Loucy (cell line): ENCODE data around the gene CKMT2.

Experiments
- H2AFZ ChIP-seq: fragments of 200-600 bp; sonication (generic); 2 replicates; pipeline ENCODE4 v1.6.0; 2016; ENCODE audit warnings: antibody characterized with exemption, mild to moderate bottlenecking, low read length, moderate library complexity
- H3F3A ChIP-seq: fragments of 200-600 bp; 2 replicates; pipeline ENCODE4 v1.6.0; 2016; ENCODE audit warnings: antibody characterized with exemption, low read depth, mild to moderate bottlenecking
- H3K27me3 ChIP-seq: fragments of 200-600 bp; sonication (generic); 2 replicates; pipeline ENCODE4 v1.6.1; 2014; ENCODE audit warnings: low read length, mild to moderate bottlenecking; ENCODE audit not compliant: insufficient read depth, poor library complexity, severe bottlenecking
- H3K36me3 ChIP-seq: fragments of 200-600 bp; sonication (generic); 2 replicates; pipeline ENCODE4 v1.6.1; 2016; ENCODE audit warnings: low read length; ENCODE audit not compliant: insufficient read depth
- H3K4me1 ChIP-seq: fragments of 200-600 bp; sonication (generic); 2 replicates; pipeline ENCODE4 v1.5.1; 2014; ENCODE audit warnings: low read length, mild to moderate bottlenecking; ENCODE audit not compliant: insufficient read depth, poor library complexity, severe bottlenecking
- H3K4me2 ChIP-seq: fragments of 200-600 bp; sonication (generic); 2 replicates; pipeline ENCODE4 v1.6.0; 2014; ENCODE audit warnings: antibody characterized with exemption, low read length, low read depth, mild to moderate bottlenecking; ENCODE audit not compliant: poor library complexity, severe bottlenecking
- H3K4me3 ChIP-seq: fragments of 200-600 bp; sonication (generic); 2 replicates; pipeline ENCODE4 v1.5.1; 2014; ENCODE audit warnings: low read length, mild to moderate bottlenecking, mixed read lengths; ENCODE audit not compliant: poor library complexity, severe bottlenecking
- H3K79me2 ChIP-seq: fragments of 200-600 bp; sonication (generic); 2 replicates; pipeline ENCODE4 v1.6.1; 2014; ENCODE audit warnings: low read length; ENCODE audit not compliant: insufficient read depth
- H3K9ac ChIP-seq: fragments of 200-600 bp; sonication (generic); 2 replicates; pipeline ENCODE4 v1.6.0; 2014; ENCODE audit warnings: mild to moderate bottlenecking, low read depth, low read length, moderate library complexity; ENCODE audit not compliant: poor library complexity, severe bottlenecking
- H3K9me2 ChIP-seq: fragments of 200-600 bp; sonication (generic); replicated peaks from 2 replicates; pipeline ENCODE4 v1.6.1; 2016; ENCODE audit warnings: low read depth, low read length, mixed read lengths
- H3K9me3 ChIP-seq: fragments of 200-600 bp; sonication (generic); 2 replicates; pipeline ENCODE4 v1.6.1; 2014; ENCODE audit warnings: mild to moderate bottlenecking, antibody characterized with exemption, low read length, low read depth; ENCODE audit not compliant: insufficient read depth
- H4K20me1 ChIP-seq: fragments of 200-600 bp; sonication (generic); 2 replicates; pipeline ENCODE4 v1.6.0; 2014; ENCODE audit warnings: antibody characterized with exemption, low read length, mild to moderate bottlenecking; ENCODE audit not compliant: insufficient read depth, poor library complexity, severe bottlenecking
- EZH2phosphoT487 ChIP-seq: fragments of 200-600 bp; IDR thresholded peaks from 2 replicates; pipeline ENCODE4 v1.6.1; 2018; ENCODE audit warnings: antibody characterized with exemption, mild to moderate bottlenecking, moderate library complexity, borderline replicate concordance
- TF ChIP-seq, protein P1 (sequence below): fragments of 200-600 bp; sonication (generic); conservative IDR thresholded peaks from 2 replicates; pipeline ENCODE4 v1.5.1; 2014; ENCODE audit warnings: mild to moderate bottlenecking, antibody characterized with exemption, low read length

Gene CKMT2

DNA sequence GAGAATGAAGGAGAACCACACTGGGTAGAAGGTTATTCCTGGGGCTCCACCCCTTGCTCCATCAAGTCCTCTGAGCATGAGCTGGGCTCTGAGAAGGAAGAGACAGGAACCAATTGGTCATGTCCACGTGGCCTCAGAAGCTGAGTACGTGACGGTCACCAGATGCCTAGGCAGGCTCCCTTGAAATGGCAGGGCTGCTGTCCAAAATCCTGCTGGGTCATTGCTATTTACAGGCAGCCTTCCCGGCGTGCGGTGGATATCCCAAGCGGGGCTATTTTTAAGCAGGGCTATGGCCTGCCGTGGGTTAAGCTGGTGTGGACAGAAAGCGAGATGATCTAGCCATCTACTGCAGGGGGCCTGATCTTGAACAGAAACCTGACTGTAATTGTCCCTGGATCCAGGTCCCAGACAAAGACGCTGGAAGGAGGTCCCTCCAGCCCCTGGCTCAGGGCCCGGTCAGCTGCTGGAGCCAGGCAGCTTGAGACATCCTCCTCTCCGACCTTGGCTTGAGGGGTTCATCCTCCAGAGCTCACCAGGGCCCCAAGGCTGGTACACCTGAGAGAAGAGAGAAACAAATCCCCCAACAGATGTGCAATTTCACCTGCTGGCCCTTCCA is 550 bp upstream of the CKMT2 start:
- Histone ChIP-seq H3K4me2 (no peak overlapping the region), H3K9ac (no peak overlapping the region), H3K9me2 (no peaks in the 10 kb centered on the region), H3K4me3 (no peak overlapping the region), H3K36me3 (no peaks in the 10 kb centered on the region), H2AFZ (no peak overlapping the region), H3K27me3 (no peaks in the 10 kb centered on the region), H3K4me1 (peaks cover 7% of the 10 kb centered on the region), H3K9me3 (no peaks in the 10 kb centered on the region), H3K79me2 (no peaks in the 10 kb centered on the region), H3F3A (no peaks in the 10 kb centered on the region), H4K20me1 (no peaks in the 10 kb centered on the region)
- no peak for TF ChIP-seq EZH2phosphoT487
- TF ChIP-seq, protein P1, sequence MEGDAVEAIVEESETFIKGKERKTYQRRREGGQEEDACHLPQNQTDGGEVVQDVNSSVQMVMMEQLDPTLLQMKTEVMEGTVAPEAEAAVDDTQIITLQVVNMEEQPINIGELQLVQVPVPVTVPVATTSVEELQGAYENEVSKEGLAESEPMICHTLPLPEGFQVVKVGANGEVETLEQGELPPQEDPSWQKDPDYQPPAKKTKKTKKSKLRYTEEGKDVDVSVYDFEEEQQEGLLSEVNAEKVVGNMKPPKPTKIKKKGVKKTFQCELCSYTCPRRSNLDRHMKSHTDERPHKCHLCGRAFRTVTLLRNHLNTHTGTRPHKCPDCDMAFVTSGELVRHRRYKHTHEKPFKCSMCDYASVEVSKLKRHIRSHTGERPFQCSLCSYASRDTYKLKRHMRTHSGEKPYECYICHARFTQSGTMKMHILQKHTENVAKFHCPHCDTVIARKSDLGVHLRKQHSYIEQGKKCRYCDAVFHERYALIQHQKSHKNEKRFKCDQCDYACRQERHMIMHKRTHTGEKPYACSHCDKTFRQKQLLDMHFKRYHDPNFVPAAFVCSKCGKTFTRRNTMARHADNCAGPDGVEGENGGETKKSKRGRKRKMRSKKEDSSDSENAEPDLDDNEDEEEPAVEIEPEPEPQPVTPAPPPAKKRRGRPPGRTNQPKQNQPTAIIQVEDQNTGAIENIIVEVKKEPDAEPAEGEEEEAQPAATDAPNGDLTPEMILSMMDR = no peak

DNA sequence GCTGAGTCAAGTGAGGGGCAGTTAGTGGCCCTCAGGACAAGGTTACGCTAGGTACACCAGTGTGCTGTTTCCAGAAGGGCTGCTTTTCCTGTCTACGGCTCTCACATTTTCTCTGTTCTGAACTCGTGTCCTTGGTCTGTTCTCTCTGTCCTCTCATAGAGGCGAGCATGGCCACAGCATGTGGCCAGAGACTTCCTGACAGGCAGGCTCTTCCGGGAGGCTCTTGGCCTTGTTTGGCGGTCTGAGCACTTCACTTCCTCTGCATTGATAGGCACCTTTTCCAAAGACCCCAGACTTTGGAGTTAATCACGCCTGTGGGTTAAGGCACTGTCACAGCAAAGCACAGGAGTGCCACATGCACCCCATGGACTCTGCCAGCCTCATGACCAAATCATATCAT is 1.2 kb downstream of the CKMT2 start:
- no peak overlapping the region for H3K9ac ChIP-seq
- H3K4me2 ChIP-seq = peak overlapping the region; percentile 7
- no peaks in the 10 kb centered on the region for H3K9me3 ChIP-seq

DNA sequence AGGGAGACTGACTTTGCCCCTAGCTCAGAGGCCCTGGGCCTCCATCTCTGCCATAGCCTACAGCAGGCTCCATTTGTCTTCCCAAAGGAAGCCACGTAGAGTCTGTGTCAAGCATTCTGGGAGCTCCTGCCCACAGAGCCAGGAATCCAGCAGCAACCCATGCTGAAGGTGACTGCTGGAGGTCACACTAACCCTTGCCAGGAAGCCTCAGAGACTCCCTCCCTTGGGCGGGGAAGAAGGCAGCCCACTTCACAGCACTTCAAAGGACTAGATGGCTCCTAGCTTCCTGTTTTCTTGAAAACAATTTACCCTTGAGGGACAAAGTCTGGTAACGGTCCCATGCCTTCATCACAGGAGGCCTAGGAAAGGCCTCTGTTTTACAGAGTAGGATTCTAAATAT is 1.7 kb downstream of the CKMT2 start:
- Histone ChIP-seq H4K20me1 (no peaks in the 10 kb centered on the region), H3K4me2 (peak overlapping the region; percentile 7)
- no peak for TF ChIP-seq EZH2phosphoT487
- TF ChIP-seq, protein P1 = no peak

More for the DNA sequence above, 1.2 kb downstream of the CKMT2 start:
- no peaks in the 10 kb centered on the region for H3K79me2 ChIP-seq
- no peaks in the 10 kb centered on the region for H3K36me3 ChIP-seq
- no peaks in the 10 kb centered on the region for H4K20me1 ChIP-seq
- H3K4me3 ChIP-seq = no peak overlapping the region
- H3F3A ChIP-seq = no peaks in the 10 kb centered on the region
- no peaks in the 10 kb centered on the region for H3K9me2 ChIP-seq
- H3K27me3 ChIP-seq = no peaks in the 10 kb centered on the region
- no peak for TF ChIP-seq EZH2phosphoT487
- TF ChIP-seq, protein P1 = no peak
- H2AFZ ChIP-seq = no peak overlapping the region
- H3K4me1 ChIP-seq = peaks cover 7% of the 10 kb centered on the region

More for the DNA sequence above, 1.7 kb downstream of the CKMT2 start:
- Histone ChIP-seq H3K79me2 (no peaks in the 10 kb centered on the region), H3K27me3 (no peaks in the 10 kb centered on the region), H3K36me3 (no peaks in the 10 kb centered on the region), H3K4me3 (no peak overlapping the region), H3K9ac (no peak overlapping the region), H3K9me3 (no peaks in the 10 kb centered on the region), H2AFZ (no peak overlapping the region), H3F3A (no peaks in the 10 kb centered on the region), H3K4me1 (peaks cover 7% of the 10 kb centered on the region), H3K9me2 (no peaks in the 10 kb centered on the region)
